ENCODE data around the gene KRTAP5-3.
"Not testable (repeated sequence)": the region's sequence is repeated elsewhere in the genome, so short reads cannot be mapped to it uniquely, and the experiment has no call there.

Gene KRTAP5-3

GRCh38 chr11:1619449-1619848, 11.2 kb upstream of the KRTAP5-3 start:
- Histone ChIP-seq H3K9ac (ENCODE audit: low read depth, low read length, poor library complexity, severe bottlenecking) (no peak overlapping the region), H3K4me1 (ENCODE audit: insufficient read depth, low read length, poor library complexity, severe bottlenecking) (no peaks in the 10 kb centered on the region), H3K9me2 (replicated peaks; ENCODE audit: low read depth, low read length) (no peaks in the 10 kb centered on the region), H3K4me2 (ENCODE audit: low read depth, low read length, poor library complexity, severe bottlenecking) (no peak overlapping the region), H3K79me2 (ENCODE audit: insufficient read depth, low read length) (no peaks in the 10 kb centered on the region), H3K36me3 (ENCODE audit: insufficient read depth, low read length) (no peaks in the 10 kb centered on the region), H3F3A (ENCODE audit: low read depth) (no peaks in the 10 kb centered on the region), H3K27me3 (ENCODE audit: insufficient read depth, low read length, poor library complexity, severe bottlenecking) (no peaks in the 10 kb centered on the region), H3K4me3 (ENCODE audit: low read length, poor library complexity, severe bottlenecking) (no peak overlapping the region), H4K20me1 (ENCODE audit: insufficient read depth, low read length, poor library complexity, severe bottlenecking) (no peaks in the 10 kb centered on the region), H2AFZ (ENCODE audit: low read length) (no peak overlapping the region), H3K9me3 (ENCODE audit: insufficient read depth, low read depth, low read length) (no peaks in the 10 kb centered on the region)
- TF ChIP-seq EZH2phosphoT487 (IDR thresholded peaks at IDR 0.05; ENCODE audit: borderline replicate concordance) (no peak), CTCF (conservative IDR thresholded peaks at IDR 0.05; ENCODE audit: low read length) (no peak)

- no peak overlapping the region for H3K4me3 ChIP-seq (ENCODE audit: low read length, poor library complexity, severe bottlenecking)
- H3K79me2 ChIP-seq (ENCODE audit: insufficient read depth, low read length), result no peaks in the 10 kb centered on the region
- no peak overlapping the region for H3K9ac ChIP-seq (ENCODE audit: low read depth, low read length, poor library complexity, severe bottlenecking)
- no peak overlapping the region for H3K4me2 ChIP-seq (ENCODE audit: low read depth, low read length, poor library complexity, severe bottlenecking)
- no peak for TF ChIP-seq EZH2phosphoT487 (IDR thresholded peaks at IDR 0.05; ENCODE audit: borderline replicate concordance)
- TF ChIP-seq CTCF (conservative IDR thresholded peaks at IDR 0.05; ENCODE audit: low read length), result no peak
- H2AFZ ChIP-seq (ENCODE audit: low read length), result peak overlapping the region; percentile 27; the same call in 1 of the 2 replicates
- no peaks in the 10 kb centered on the region for H4K20me1 ChIP-seq (ENCODE audit: insufficient read depth, low read length, poor library complexity, severe bottlenecking)
- H3K27me3 ChIP-seq (ENCODE audit: insufficient read depth, low read length, poor library complexity, severe bottlenecking), result no peaks in the 10 kb centered on the region
- H3K36me3 ChIP-seq (ENCODE audit: insufficient read depth, low read length), result no peaks in the 10 kb centered on the region
- H3K9me2 ChIP-seq (replicated peaks; ENCODE audit: low read depth, low read length), result no peaks in the 10 kb centered on the region
- H3K4me1 ChIP-seq (ENCODE audit: insufficient read depth, low read length, poor library complexity, severe bottlenecking), result no peaks in the 10 kb centered on the region
- H3F3A ChIP-seq (ENCODE audit: low read depth), result no peaks in the 10 kb centered on the region
- H3K9me3 ChIP-seq (ENCODE audit: insufficient read depth, low read depth, low read length), result no peaks in the 10 kb centered on the region
Measured at GRCh38 chr11:1618231-1618630, 10.0 kb upstream of the KRTAP5-3 start.

GRCh38 chr11:1607901-1608300, 362 bp downstream of the KRTAP5-3 start:
- not testable (repeated sequence) for H3K36me3 ChIP-seq (ENCODE audit: insufficient read depth, low read length); H3K4me1 ChIP-seq (ENCODE audit: insufficient read depth, low read length, poor library complexity, severe bottlenecking); H3K9me2 ChIP-seq (replicated peaks; ENCODE audit: low read depth, low read length)

GRCh38 chr11:1607156-1607845, 962 bp downstream of the KRTAP5-3 start:
- H3K4me2 ChIP-seq (ENCODE audit: low read depth, low read length, poor library complexity, severe bottlenecking); H3K4me1 ChIP-seq (ENCODE audit: insufficient read depth, low read length, poor library complexity, severe bottlenecking): not testable (repeated sequence)

More at GRCh38 chr11:1607901-1608300, 362 bp downstream of the KRTAP5-3 start:
- not testable (repeated sequence) for H3K4me2 ChIP-seq (ENCODE audit: low read depth, low read length, poor library complexity, severe bottlenecking); H3K4me3 ChIP-seq (ENCODE audit: low read length, poor library complexity, severe bottlenecking); H3K9ac ChIP-seq (ENCODE audit: low read depth, low read length, poor library complexity, severe bottlenecking); H3K79me2 ChIP-seq (ENCODE audit: insufficient read depth, low read length); H4K20me1 ChIP-seq (ENCODE audit: insufficient read depth, low read length, poor library complexity, severe bottlenecking); H3F3A ChIP-seq (ENCODE audit: low read depth); H2AFZ ChIP-seq (ENCODE audit: low read length); H3K27me3 ChIP-seq (ENCODE audit: insufficient read depth, low read length, poor library complexity, severe bottlenecking); H3K9me3 ChIP-seq (ENCODE audit: insufficient read depth, low read depth, low read length)

GRCh38 chr11:1605923-1606322, 2.3 kb downstream of the KRTAP5-3 start:
- not testable (repeated sequence) for H3K4me1 ChIP-seq (ENCODE audit: insufficient read depth, low read length, poor library complexity, severe bottlenecking); H3K9me2 ChIP-seq (replicated peaks; ENCODE audit: low read depth, low read length); H3K4me2 ChIP-seq (ENCODE audit: low read depth, low read length, poor library complexity, severe bottlenecking); H3K27me3 ChIP-seq (ENCODE audit: insufficient read depth, low read length, poor library complexity, severe bottlenecking); H2AFZ ChIP-seq (ENCODE audit: low read length); H3K4me3 ChIP-seq (ENCODE audit: low read length, poor library complexity, severe bottlenecking); H3F3A ChIP-seq (ENCODE audit: low read depth); H3K9ac ChIP-seq (ENCODE audit: low read depth, low read length, poor library complexity, severe bottlenecking); H3K36me3 ChIP-seq (ENCODE audit: insufficient read depth, low read length); H4K20me1 ChIP-seq (ENCODE audit: insufficient read depth, low read length, poor library complexity, severe bottlenecking); H3K79me2 ChIP-seq (ENCODE audit: insufficient read depth, low read length); H3K9me3 ChIP-seq (ENCODE audit: insufficient read depth, low read depth, low read length)

More at GRCh38 chr11:1607156-1607845, 962 bp downstream of the KRTAP5-3 start:
- H2AFZ ChIP-seq (ENCODE audit: low read length); H4K20me1 ChIP-seq (ENCODE audit: insufficient read depth, low read length, poor library complexity, severe bottlenecking); H3K9me3 ChIP-seq (ENCODE audit: insufficient read depth, low read depth, low read length); H3K36me3 ChIP-seq (ENCODE audit: insufficient read depth, low read length); H3K9me2 ChIP-seq (replicated peaks; ENCODE audit: low read depth, low read length); H3K9ac ChIP-seq (ENCODE audit: low read depth, low read length, poor library complexity, severe bottlenecking); H3K4me3 ChIP-seq (ENCODE audit: low read length, poor library complexity, severe bottlenecking); H3F3A ChIP-seq (ENCODE audit: low read depth); H3K27me3 ChIP-seq (ENCODE audit: insufficient read depth, low read length, poor library complexity, severe bottlenecking); H3K79me2 ChIP-seq (ENCODE audit: insufficient read depth, low read length): not testable (repeated sequence)

Measured in Loucy (cell line).